NCI-H524 treated with DMSO at 0.1 percent for 48 hours (cell line): ENCODE data around the gene USP37.
A peak's percentile ranks its signal among the peaks of the same experiment; 100 is the strongest.

Experiments
- DNase-seq: peaks from one replicate; lab custom pipeline; 2025; lab: John Stamatoyannopoulos, UW

USP37 gene

GRCh38 chr2:218430721-218431120 lies 137.4 kb downstream of the USP37 start:
- no peak for DNase-seq

- no peak for DNase-seq
These were observed 138.0 kb downstream of the USP37 start for GRCh38 chr2:218429911-218430692.

- DNase-seq: no peak
These were observed 139.1 kb downstream of the USP37 start for GRCh38 chr2:218428846-218429558.

GRCh38 chr2:218427741-218428140 lies 140.4 kb downstream of the USP37 start:
- no peak for DNase-seq

- no peak for DNase-seq
These were observed 142.6 kb downstream of the USP37 start for GRCh38 chr2:218425531-218425930.

- DNase-seq: no peak
These were observed 144.6 kb downstream of the USP37 start for GRCh38 chr2:218423584-218423983.

- no peak for DNase-seq
These were observed 145.6 kb downstream of the USP37 start for GRCh38 chr2:218422403-218423086.

- DNase-seq: no peak
These were observed 147.1 kb downstream of the USP37 start for GRCh38 chr2:218421027-218421426.

GRCh38 chr2:218419630-218420216 lies 148.4 kb downstream of the USP37 start:
- DNase-seq: no peak

GRCh38 chr2:218418717-218419458 lies 149.3 kb downstream of the USP37 start, which contains the start of gene VIL1:
VIL1 (plus strand) TSS chr2:218419123; CDS start chr2:218423779, 4,656 bp downstream.
- no peak for DNase-seq

- DNase-seq: no peak
These were observed 149.8 kb downstream of the USP37 start for GRCh38 chr2:218418321-218418716.

GRCh38 chr2:218407717-218408116 lies 160.4 kb downstream of the USP37 start:
- no peak for DNase-seq

- peak; percentile 30 for DNase-seq
These were observed 161.1 kb downstream of the USP37 start for GRCh38 chr2:218406949-218407618.

GRCh38 chr2:218406209-218406948 lies 161.8 kb downstream of the USP37 start:
- DNase-seq: peak; percentile 79

- DNase-seq: no peak
These were observed 162.4 kb downstream of the USP37 start for GRCh38 chr2:218405746-218406208.

- DNase-seq: no peak
These were observed 162.9 kb downstream of the USP37 start for GRCh38 chr2:218405086-218405745.

- no peak for DNase-seq
These were observed 163.6 kb downstream of the USP37 start for GRCh38 chr2:218404351-218405085.

GRCh38 chr2:218403810-218404209 lies 164.3 kb downstream of the USP37 start:
- no peak for DNase-seq

GRCh38 chr2:218402911-218403411 lies 165.2 kb downstream of the USP37 start:
- DNase-seq: no peak
